Endodermal cell (in vitro differentiated cells): ENCODE measurements around the gene OSM. TPM values are rescaled to one million over a fixed set of nuclear protein-coding genes. Genes with fewer than 3 reads are reported as not detected.
A peak's percentile ranks its signal among the peaks of the same experiment; 100 is the strongest.

Source experiments
- DNase-seq: peaks from one replicate; pipeline ENCODE4 v3.0.0-alpha.2; 2017
- H3K27ac ChIP-seq: 2 replicates; pipeline ENCODE4 v1.5.1; 2013; ENCODE audit warnings: mild to moderate bottlenecking, low read depth, low read length, moderate library complexity
- H3K27me3 ChIP-seq: 2 replicates; pipeline ENCODE4 v1.6.1; 2013; ENCODE audit warnings: mild to moderate bottlenecking, low read length, moderate library complexity; ENCODE audit not compliant: insufficient read depth, control insufficient read depth, poor library complexity, severe bottlenecking
- H3K36me3 ChIP-seq: 2 replicates; pipeline ENCODE4 v1.7.0; 2013; ENCODE audit warnings: mild to moderate bottlenecking, low read length, moderate library complexity; ENCODE audit not compliant: control insufficient read depth, insufficient read depth
- H3K4me1 ChIP-seq: one replicate; pipeline ENCODE4 v1.7.0; 2013; ENCODE audit warnings: low read length; ENCODE audit not compliant: control insufficient read depth, insufficient read depth
- H3K4me3 ChIP-seq: 2 replicates; pipeline ENCODE4 v1.5.1; 2013; ENCODE audit warnings: mild to moderate bottlenecking, low read length, moderate library complexity
- H3K9ac ChIP-seq: 2 replicates; pipeline ENCODE4 v1.6.1; 2013; ENCODE audit warnings: mild to moderate bottlenecking, low read length, moderate library complexity; ENCODE audit not compliant: poor library complexity, severe bottlenecking; ENCODE audit errors: extremely low read depth
- H3K9me3 ChIP-seq: 2 replicates; pipeline ENCODE4 v1.6.1; 2013; ENCODE audit warnings: mild to moderate bottlenecking, low read length, moderate library complexity; ENCODE audit not compliant: control insufficient read depth
- H3K27ac Mint-ChIP-seq: 2 replicates; pipeline ENCODE4 v1.8.0; 2020; ENCODE audit warnings: mixed read lengths
- H3K27me3 Mint-ChIP-seq: 2 replicates; pipeline ENCODE4 v1.8.0; 2021; ENCODE audit warnings: mild to moderate bottlenecking, mixed read lengths; ENCODE audit not compliant: insufficient read depth
- H3K36me3 Mint-ChIP-seq: 2 replicates; pipeline ENCODE4 v1.8.0; 2020; ENCODE audit warnings: low read depth, mixed read lengths
- H3K4me1 Mint-ChIP-seq: 2 replicates; pipeline ENCODE4 v1.8.0; 2020; ENCODE audit warnings: mixed read lengths
- H3K4me3 Mint-ChIP-seq: 2 replicates; pipeline ENCODE4 v1.8.0; 2020; ENCODE audit warnings: mild to moderate bottlenecking, moderate library complexity, mixed read lengths
- H3K9me3 Mint-ChIP-seq: 2 replicates; pipeline ENCODE4 v1.8.0; 2020; ENCODE audit warnings: mild to moderate bottlenecking, mixed read lengths
- CTCF ChIP-seq: fragments of 200-600 bp; sonication (generic); conservative IDR thresholded peaks from 2 replicates; pipeline ENCODE4 v1.5.0; 2021; ENCODE audit warnings: antibody characterized with exemption, mild to moderate bottlenecking
- WGBS, 2 experiments: methylation state at CpG; one replicate each; pipeline versions ENCODE4 v1.1.5 to v1.1.7; 2013; ENCODE audit warnings: missing lambda C conversion rate in 2 of 2, mixed read lengths in 1 of 2; ENCODE audit not compliant: insufficient coverage in 1 of 2, insufficient read length in 1 of 2; 5-methylcytosine and 5-hydroxymethylcytosine counted together
- total RNA-seq, 2 donors: library from RNA; stranded (reverse); fragmentation: NEBNext Ultra II Directional in 1 of 2; extraction: Animal tissue kit (Norgen Biotek cat#: 25700) in 1 of 2; gene quantifications; 2 replicates in 1 of 2; 3 replicates in 1 of 2; pipeline ENCODE4 v1.2.1, GENCODE V29; 2021

The OSM gene
- total RNA-seq, 2 donors from 2014 or later, result not detected

GRCh38 chr22:30288419-30289140 lies 21.9 kb upstream of the OSM start:
- Histone ChIP-seq H3K36me3 (peaks cover 12% of the 10 kb centered on the region), H3K4me1 (peaks cover 10% of the 10 kb centered on the region), H3K9ac (peak overlapping the region; percentile 59), H3K27ac (no peak overlapping the region), H3K27me3 (no peaks in the 10 kb centered on the region), H3K9me3 (no peaks in the 10 kb centered on the region), H3K4me3 (peak overlapping the region; percentile 86)
- WGBS, 2 experiments, result 25% methylated on average over 25 of the region's 27 CpGs; no CpG with 5 or more reads in 1 of the 2 experiments
- H3K4me3 Mint-ChIP-seq, result peak overlapping the region; percentile 63
- H3K36me3 Mint-ChIP-seq, result peaks cover 12% of the 10 kb centered on the region
- DNase-seq, result peak; percentile 59
- H3K27ac Mint-ChIP-seq, result peak overlapping the region; percentile 93
- no peaks in the 10 kb centered on the region for H3K9me3 Mint-ChIP-seq
- no peaks in the 10 kb centered on the region for H3K27me3 Mint-ChIP-seq
- peaks cover 10% of the 10 kb centered on the region for H3K4me1 Mint-ChIP-seq
- no peak for TF ChIP-seq CTCF

GRCh38 chr22:30287648-30288418 lies 21.2 kb upstream of the OSM start:
- peak; percentile 80 for TF ChIP-seq CTCF
- H3K9ac ChIP-seq, result peak overlapping the region; percentile 59
- H3K4me1 ChIP-seq, result peaks cover 10% of the 10 kb centered on the region
- no peaks in the 10 kb centered on the region for H3K9me3 Mint-ChIP-seq
- H3K9me3 ChIP-seq, result no peaks in the 10 kb centered on the region
- peaks cover 12% of the 10 kb centered on the region for H3K36me3 ChIP-seq
- peaks cover 5% of the 10 kb centered on the region for H3K36me3 Mint-ChIP-seq
- peak overlapping the region; percentile 63 for H3K4me3 Mint-ChIP-seq
- no peaks in the 10 kb centered on the region for H3K27me3 ChIP-seq
- peak overlapping the region; percentile 86 for H3K4me3 ChIP-seq
- 30 to 34% methylated on average over 5 of the region's 5 CpGs for WGBS, 2 experiments
- DNase-seq, result peak; percentile 96
- H3K27ac Mint-ChIP-seq, result peak overlapping the region; percentile 93
- no peak overlapping the region for H3K27ac ChIP-seq
- H3K27me3 Mint-ChIP-seq, result no peaks in the 10 kb centered on the region
- peaks cover 10% of the 10 kb centered on the region for H3K4me1 Mint-ChIP-seq

- Histone ChIP-seq H3K36me3 (peaks cover 7% of the 10 kb centered on the region), H3K9me3 (no peaks in the 10 kb centered on the region), H3K4me1 (peaks cover 10% of the 10 kb centered on the region), H3K9ac (no peak overlapping the region), H3K27ac (no peak overlapping the region), H3K27me3 (no peaks in the 10 kb centered on the region), H3K4me3 (no peak overlapping the region)
- Mint-ChIP-seq H3K27me3 (no peaks in the 10 kb centered on the region), H3K36me3 (peaks cover 1% of the 10 kb centered on the region), H3K4me3 (no peak overlapping the region), H3K9me3 (no peaks in the 10 kb centered on the region), H3K27ac (no peak overlapping the region), H3K4me1 (peaks cover 10% of the 10 kb centered on the region)
- peak; percentile 97 for DNase-seq
- WGBS, 2 experiments, result 70 to 77% methylated on average over 22 to 31 of the region's 31 CpGs
- peak; percentile 97 for TF ChIP-seq CTCF
These were observed 20.4 kb upstream of the OSM start for GRCh38 chr22:30286813-30287647.
